Measurements from ENCODE around the gene IFNG. TPM values are rescaled to one million over a fixed set of nuclear protein-coding genes. Genes with fewer than 3 reads are reported as not detected.

Gene IFNG
- total RNA-seq, 1 experiment from 2014 or later = 0.44 TPM

DNA sequence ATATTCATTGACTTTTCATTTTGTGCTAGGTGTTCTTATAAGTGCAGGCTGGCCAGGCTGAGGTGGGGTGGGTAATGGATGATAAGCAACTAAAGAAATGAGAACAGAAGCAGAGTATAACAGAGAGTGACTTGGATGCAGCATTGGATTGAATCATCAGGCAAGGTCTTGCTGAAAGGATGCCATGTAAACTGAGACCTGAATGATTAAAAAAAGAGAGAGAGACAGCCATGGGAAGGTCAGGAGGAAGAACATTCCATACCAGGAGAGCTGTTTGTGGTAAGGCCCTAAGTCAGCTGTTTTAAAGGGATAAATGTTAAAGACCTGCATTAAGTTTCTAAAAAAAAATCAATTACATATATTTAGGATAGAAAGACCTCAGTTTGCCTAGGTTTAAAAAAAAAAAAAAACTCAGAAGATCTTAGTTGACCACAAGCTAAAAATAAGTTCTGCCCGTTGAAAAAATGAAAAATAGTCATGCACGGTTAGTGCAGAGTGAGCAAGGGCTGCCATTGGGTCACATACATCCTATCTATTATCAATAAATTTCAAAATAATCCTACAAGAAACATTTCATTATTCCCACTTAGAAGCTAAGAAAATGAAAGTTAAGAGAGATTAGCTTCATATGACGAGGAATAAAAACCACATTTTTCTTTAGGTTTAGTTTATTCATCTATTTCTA is 37.2 kb downstream of the IFNG start (continued):
- TF ChIP-seq, protein P1, sequence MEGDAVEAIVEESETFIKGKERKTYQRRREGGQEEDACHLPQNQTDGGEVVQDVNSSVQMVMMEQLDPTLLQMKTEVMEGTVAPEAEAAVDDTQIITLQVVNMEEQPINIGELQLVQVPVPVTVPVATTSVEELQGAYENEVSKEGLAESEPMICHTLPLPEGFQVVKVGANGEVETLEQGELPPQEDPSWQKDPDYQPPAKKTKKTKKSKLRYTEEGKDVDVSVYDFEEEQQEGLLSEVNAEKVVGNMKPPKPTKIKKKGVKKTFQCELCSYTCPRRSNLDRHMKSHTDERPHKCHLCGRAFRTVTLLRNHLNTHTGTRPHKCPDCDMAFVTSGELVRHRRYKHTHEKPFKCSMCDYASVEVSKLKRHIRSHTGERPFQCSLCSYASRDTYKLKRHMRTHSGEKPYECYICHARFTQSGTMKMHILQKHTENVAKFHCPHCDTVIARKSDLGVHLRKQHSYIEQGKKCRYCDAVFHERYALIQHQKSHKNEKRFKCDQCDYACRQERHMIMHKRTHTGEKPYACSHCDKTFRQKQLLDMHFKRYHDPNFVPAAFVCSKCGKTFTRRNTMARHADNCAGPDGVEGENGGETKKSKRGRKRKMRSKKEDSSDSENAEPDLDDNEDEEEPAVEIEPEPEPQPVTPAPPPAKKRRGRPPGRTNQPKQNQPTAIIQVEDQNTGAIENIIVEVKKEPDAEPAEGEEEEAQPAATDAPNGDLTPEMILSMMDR (IDR thresholded peaks at IDR 0.05 in 2 of 3, conservative IDR thresholded peaks at IDR 0.05 in 1 of 3; ENCODE audit: borderline replicate concordance in 1 of 3, insufficient read depth in 1 of 3, low read depth in 2 of 3, low read length in 2 of 3) = no peak
- TF ChIP-seq YY1 (IDR thresholded peaks at IDR 0.05; ENCODE audit: extremely low read depth, insufficient replicate concordance, low read depth, low read length) (no peak), SP1 (IDR thresholded peaks at IDR 0.05; ENCODE audit: low read depth) (no peak), CEBPB (IDR thresholded peaks at IDR 0.05; ENCODE audit: low read depth) (no peak), EZH2 (IDR thresholded peaks at IDR 0.05) (no peak), JUND (IDR thresholded peaks at IDR 0.05) (no peak), ZFX (IDR thresholded peaks at IDR 0.05) (no peak)
- TF ChIP-seq, protein P2, sequence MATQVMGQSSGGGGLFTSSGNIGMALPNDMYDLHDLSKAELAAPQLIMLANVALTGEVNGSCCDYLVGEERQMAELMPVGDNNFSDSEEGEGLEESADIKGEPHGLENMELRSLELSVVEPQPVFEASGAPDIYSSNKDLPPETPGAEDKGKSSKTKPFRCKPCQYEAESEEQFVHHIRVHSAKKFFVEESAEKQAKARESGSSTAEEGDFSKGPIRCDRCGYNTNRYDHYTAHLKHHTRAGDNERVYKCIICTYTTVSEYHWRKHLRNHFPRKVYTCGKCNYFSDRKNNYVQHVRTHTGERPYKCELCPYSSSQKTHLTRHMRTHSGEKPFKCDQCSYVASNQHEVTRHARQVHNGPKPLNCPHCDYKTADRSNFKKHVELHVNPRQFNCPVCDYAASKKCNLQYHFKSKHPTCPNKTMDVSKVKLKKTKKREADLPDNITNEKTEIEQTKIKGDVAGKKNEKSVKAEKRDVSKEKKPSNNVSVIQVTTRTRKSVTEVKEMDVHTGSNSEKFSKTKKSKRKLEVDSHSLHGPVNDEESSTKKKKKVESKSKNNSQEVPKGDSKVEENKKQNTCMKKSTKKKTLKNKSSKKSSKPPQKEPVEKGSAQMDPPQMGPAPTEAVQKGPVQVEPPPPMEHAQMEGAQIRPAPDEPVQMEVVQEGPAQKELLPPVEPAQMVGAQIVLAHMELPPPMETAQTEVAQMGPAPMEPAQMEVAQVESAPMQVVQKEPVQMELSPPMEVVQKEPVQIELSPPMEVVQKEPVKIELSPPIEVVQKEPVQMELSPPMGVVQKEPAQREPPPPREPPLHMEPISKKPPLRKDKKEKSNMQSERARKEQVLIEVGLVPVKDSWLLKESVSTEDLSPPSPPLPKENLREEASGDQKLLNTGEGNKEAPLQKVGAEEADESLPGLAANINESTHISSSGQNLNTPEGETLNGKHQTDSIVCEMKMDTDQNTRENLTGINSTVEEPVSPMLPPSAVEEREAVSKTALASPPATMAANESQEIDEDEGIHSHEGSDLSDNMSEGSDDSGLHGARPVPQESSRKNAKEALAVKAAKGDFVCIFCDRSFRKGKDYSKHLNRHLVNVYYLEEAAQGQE (IDR thresholded peaks at IDR 0.05; ENCODE audit: low read depth) = no peak

GRCh38 chr12:68121143-68121542 is 38.4 kb downstream of the IFNG start:
- Histone ChIP-seq H3K9me3 (ENCODE audit: control insufficient read depth in 1 of 2, insufficient read depth in 1 of 2, low read depth in 1 of 2, low read length in 2 of 2) (no peaks in the 10 kb centered on the region), H3K9ac (ENCODE audit: low read length) (no peak overlapping the region), H3K4me3 (replicated peaks in 1 of 2; ENCODE audit: low read depth in 1 of 2, low read length in 2 of 2) (no peak overlapping the region), H2AFZ (ENCODE audit: low read depth, low read length, poor library complexity, severe bottlenecking) (no peak overlapping the region), H3K27ac (ENCODE audit: low read depth, low read length) (no peak overlapping the region), H3K79me2 (ENCODE audit: insufficient read depth, low read length) (no peaks in the 10 kb centered on the region), H3K27me3 (ENCODE audit: insufficient read depth, low read length) (no peaks in the 10 kb centered on the region), H3K9me2 (ENCODE audit: insufficient read depth) (no peaks in the 10 kb centered on the region), H3K4me2 (ENCODE audit: low read length) (no peak overlapping the region), H3K4me1 (ENCODE audit: control insufficient read depth in 1 of 2, insufficient read depth in 2 of 2, low read length in 2 of 2) (no peaks in the 10 kb centered on the region), H3K36me3 (ENCODE audit: control insufficient read depth in 1 of 2, insufficient read depth in 2 of 2, low read length in 2 of 2) (no peaks in the 10 kb centered on the region), H4K20me1 (ENCODE audit: insufficient read depth) (no peaks in the 10 kb centered on the region)
- ChIA-PET RAD21 (ENCODE audit: low non-redundant PET in 1 of 2, low total read pairs in 2 of 2, uncharacterized antibody in 2 of 2, unreplicated experiment in 2 of 2) (no interaction called here), CTCF (no interaction called here), POLR2A (no interaction called here)
- intact Hi-C loops (cut with micrococcal nuclease) = no loop called here
- BruUV-seq (replicated peaks) = no TSS peak
- no peak for ATAC-seq
- no peak for DNase-seq (ENCODE audit: low read depth, low spot score)
- TF ChIP-seq MAX (IDR thresholded peaks at IDR 0.05) = no peak
- no peak for TF ChIP-seq CBX3 (IDR thresholded peaks at IDR 0.05; ENCODE audit: low read depth)
- TF ChIP-seq POLR2AphosphoS5 (IDR thresholded peaks at IDR 0.05; ENCODE audit: low read depth, low read length) = no peak
- no peak for TF ChIP-seq CEBPB (IDR thresholded peaks at IDR 0.05; ENCODE audit: low read depth)
- TF ChIP-seq ZFX (IDR thresholded peaks at IDR 0.05) = no peak
- TF ChIP-seq SP1 (IDR thresholded peaks at IDR 0.05; ENCODE audit: low read depth) = no peak
- TF ChIP-seq EGR1 (IDR thresholded peaks at IDR 0.05; ENCODE audit: low read depth) = no peak
- no peak for TF ChIP-seq SRF (IDR thresholded peaks at IDR 0.05; ENCODE audit: low read depth)
- TF ChIP-seq ZNF274 (IDR thresholded peaks at IDR 0.05; ENCODE audit: low read depth, low read length) = no peak
